HCT116 (cell line): Measurements from ENCODE around the gene IRGM. TPM values are rescaled to one million over a fixed set of nuclear protein-coding genes. Genes with fewer than 3 reads are reported as not detected.

Source experiments
- ATAC-seq: fragments of 200-7000 bp; cut with Tn5 transposase; 2 replicates; pipeline ENCODE4 v1.9.1; 2020; ENCODE audit warnings: mild to moderate bottlenecking, moderate library complexity
- BruUV-seq: library from RNA; stranded (reverse); fragments of 400-500 nt; replicated peaks from 2 replicates; lab custom pipeline; 2021; lab: Mats Ljungman, UMichigan
- CTCF ChIA-PET: fragments of 300-600 bp; sonication (Branson Sonifier 250); formaldehyde crosslinking; loops from one replicate; lab custom pipeline; 2021; ENCODE audit warnings: antibody characterized with exemption; lab: Charles Lee
- POLR2A ChIA-PET: fragments of 300-600, 350-600 bp; sonication (Branson Sonifier 250); formaldehyde crosslinking; loops from one replicate; lab custom pipeline; 2021; ENCODE audit warnings: antibody characterized with exemption; lab: Charles Lee
- RAD21 ChIA-PET, 2 experiments: fragments of 300-600 bp; sonication (Branson Sonifier 250); formaldehyde crosslinking; loops; one replicate each; lab custom pipeline; 2023; ENCODE audit warnings: low total read pairs in 2 of 2; ENCODE audit not compliant: uncharacterized antibody in 2 of 2, unreplicated experiment in 2 of 2, low non-redundant PET in 1 of 2; lab: Charles Lee
- DNase-seq: peaks from one replicate; pipeline ENCODE4 v3.0.0-alpha.2; 2010; ENCODE audit warnings: low read depth, low spot score
- H2AFZ ChIP-seq: fragments of 200-600 bp; shearing (Covaris generic), sonication (generic); 2 replicates; pipeline ENCODE4 v1.6.1; 2017; ENCODE audit warnings: low read depth, mixed run types, mixed read lengths, antibody characterized with exemption, low read length; ENCODE audit not compliant: poor library complexity, severe bottlenecking
- H3K27ac ChIP-seq: 2 replicates; pipeline ENCODE4 v1.5.1; 2012; ENCODE audit warnings: low read depth, low read length
- H3K27me3 ChIP-seq: fragments of 200-600 bp; sonication (generic); 2 replicates; pipeline ENCODE4 v1.6.1; 2016; ENCODE audit warnings: mixed run types, low read length, mixed read lengths; ENCODE audit not compliant: insufficient read depth
- H3K36me3 ChIP-seq, 2 experiments: fragments of 200-500 bp in 1 of 2; fragments of 200-600 bp in 1 of 2; sonication (Bioruptor generic) in 1 of 2; sonication (generic) in 1 of 2; 2 replicates each; pipeline versions ENCODE4 v1.5.1 to v1.6.1; 2014 to 2016; ENCODE audit warnings: low read length in 2 of 2, inconsistent platforms in 1 of 2, mixed read lengths in 1 of 2, mixed run types in 1 of 2; ENCODE audit not compliant: insufficient read depth in 2 of 2, control insufficient read depth in 1 of 2
- H3K4me1 ChIP-seq, 2 experiments: fragments of 200-600 bp in 1 of 2; sonication (generic) in 1 of 2; 2 replicates each; pipeline versions ENCODE4 v1.5.1 to v1.6.1; 2012 to 2017; ENCODE audit warnings: low read length in 2 of 2, inconsistent platforms in 1 of 2, mild to moderate bottlenecking in 1 of 2, mixed read lengths in 1 of 2, mixed run types in 1 of 2, moderate library complexity in 1 of 2; ENCODE audit not compliant: insufficient read depth in 2 of 2, control insufficient read depth in 1 of 2
- H3K4me2 ChIP-seq: fragments of 200-600 bp; sonication (generic); 2 replicates; pipeline ENCODE4 v1.6.1; 2017; ENCODE audit warnings: mixed run types, low read length, mixed read lengths
- H3K4me3 ChIP-seq, 2 experiments: fragments of 200-600 bp in 1 of 2; sonication (generic) in 1 of 2; replicated peaks in 1 of 2; 2 replicates each; pipeline ENCODE4 v1.5.1; 2011 to 2016; ENCODE audit warnings: low read length in 2 of 2, control low read depth in 1 of 2, low read depth in 1 of 2, mild to moderate bottlenecking in 1 of 2, mixed read lengths in 1 of 2, mixed run types in 1 of 2
- H3K79me2 ChIP-seq: fragments of 200-600 bp; sonication (generic); 2 replicates; pipeline ENCODE4 v1.6.1; 2017; ENCODE audit warnings: mild to moderate bottlenecking, mixed run types, low read length, moderate library complexity, mixed read lengths; ENCODE audit not compliant: insufficient read depth
- H3K9ac ChIP-seq: fragments of 200-600 bp; sonication (generic); 2 replicates; pipeline ENCODE4 v1.6.1; 2016; ENCODE audit warnings: low read length, mixed read lengths
- H3K9me2 ChIP-seq: fragments of 200-600 bp; sonication (generic), shearing (Covaris generic); 2 replicates; pipeline ENCODE4 v1.6.1; 2017; ENCODE audit warnings: mixed run types, mild to moderate bottlenecking, moderate library complexity; ENCODE audit not compliant: insufficient read depth
- H3K9me3 ChIP-seq, 2 experiments: fragments of 200-500 bp in 1 of 2; fragments of 200-600 bp in 1 of 2; sonication (Bioruptor generic) in 1 of 2; sonication (generic) in 1 of 2; 2 replicates each; pipeline ENCODE4 v1.6.1; 2014 to 2017; ENCODE audit warnings: low read length in 2 of 2, mixed read lengths in 2 of 2, inconsistent platforms in 1 of 2, low read depth in 1 of 2, mild to moderate bottlenecking in 1 of 2, mixed run types in 1 of 2, moderate library complexity in 1 of 2; ENCODE audit not compliant: control insufficient read depth in 1 of 2, insufficient read depth in 1 of 2
- H4K20me1 ChIP-seq: fragments of 200-600 bp; sonication (generic), shearing (Covaris generic); 2 replicates; pipeline ENCODE4 v1.6.1; 2017; ENCODE audit warnings: mixed run types, mild to moderate bottlenecking, moderate library complexity; ENCODE audit not compliant: insufficient read depth
- ATF3 ChIP-seq: IDR thresholded peaks from 2 replicates; pipeline ENCODE4 v1.6.1; 2012
- CBX3 ChIP-seq: IDR thresholded peaks from 2 replicates; pipeline ENCODE4 v1.6.1; 2012; ENCODE audit warnings: low read depth
- EGR1 ChIP-seq: IDR thresholded peaks from 2 replicates; pipeline ENCODE4 v1.6.1; 2012; ENCODE audit warnings: low read depth
- JUND ChIP-seq: IDR thresholded peaks from 2 replicates; pipeline ENCODE4 v1.6.1; 2012
- POLR2A ChIP-seq: IDR thresholded peaks from 2 replicates; pipeline ENCODE4 v1.7.0; 2011; ENCODE audit warnings: borderline replicate concordance; ENCODE audit not compliant: insufficient read depth, insufficient read length; ENCODE audit errors: extremely low read depth
- REST ChIP-seq: IDR thresholded peaks from 2 replicates; pipeline ENCODE4 v1.6.1; 2012; ENCODE audit warnings: low read depth
- YY1 ChIP-seq: IDR thresholded peaks from 2 replicates; pipeline ENCODE4 v1.6.1; 2011; ENCODE audit warnings: low read length, low read depth, moderate library complexity, mild to moderate bottlenecking; ENCODE audit not compliant: insufficient replicate concordance; ENCODE audit errors: extremely low read depth
- ZFX ChIP-seq: fragments of 450-650 bp; IDR thresholded peaks from 2 replicates; pipeline ENCODE4 v1.6.1; 2017
- ZNF274 ChIP-seq: fragments of 200-500 bp; sonication (Bioruptor generic); IDR thresholded peaks from 2 replicates; pipeline ENCODE4 v1.6.1; 2014; ENCODE audit warnings: mild to moderate bottlenecking, low read depth, low read length, inconsistent platforms
- intact Hi-C: fragments of 100-400 bp; cut with micrococcal nuclease; formaldehyde crosslinking; loops from 2 replicates; pipeline ENCODE4 v1.10.0; 2022
- total RNA-seq: library from RNA; stranded (reverse); gene quantifications from one replicate; pipeline ENCODE4 v1.2.1, GENCODE V29; 2021; ENCODE audit not compliant: unreplicated experiment

Gene IRGM
- total RNA-seq, 1 experiment from 2014 or later, result not detected

GRCh38 chr5:150846654-150847333 lies 473 bp downstream of the IRGM start (continued):
- no peak for TF ChIP-seq REST
- TF ChIP-seq JUND, result no peak
- no peak for TF ChIP-seq ATF3
- TF ChIP-seq YY1, result peak; percentile 47
- no peak for TF ChIP-seq POLR2A
- TF ChIP-seq CBX3, result peak; percentile 98

- Histone ChIP-seq H3K4me1 (peaks cover 0 to 4% of the 10 kb centered on the region in 2 experiments; a peak in 2 of 4 replicates), H3K36me3 (no peaks in the 10 kb centered on the region), H4K20me1 (no peaks in the 10 kb centered on the region), H3K79me2 (no peaks in the 10 kb centered on the region), H3K9me3 (no peaks in the 10 kb centered on the region), H3K4me3 (no peak overlapping the region), H3K4me2 (no peak overlapping the region), H3K9me2 (no peaks in the 10 kb centered on the region), H2AFZ (no peak overlapping the region), H3K27me3 (no peaks in the 10 kb centered on the region), H3K9ac (no peak overlapping the region), H3K27ac (no peak overlapping the region)
- intact Hi-C loops, result loop anchor here (1.0 to 5.0 kb wide), 5 partner anchors 46 to 286 kb away; partner anchors contain the start of gene RBM22
- ChIA-PET CTCF (interaction anchor here (0.6 to 2.6 kb wide), 5 partner anchors 60 to 397 kb away, joined by 3 to 26 read pairs (median 5); partner anchors contain the start of genes RBM22 and RPS14), POLR2A (no interaction called here), RAD21 (interaction anchor here (1.1 to 1.6 kb wide), 3 partner anchors 285 to 287 kb away, joined by 3 to 5 read pairs (median 4); no protein-coding TSS in a partner anchor)
- BruUV-seq, result no TSS peak
- ATAC-seq (peak; percentile 21; the same call in 1 of the 2 replicates), DNase-seq (no peak)
- TF ChIP-seq ZFX, result no peak
- 0 out of 2 replicates have a peak, but pooled peaks have one; percentile 10 for TF ChIP-seq EGR1
- no peak for TF ChIP-seq ZNF274
Observed at GRCh38 chr5:150847334-150847695, 994 bp downstream of the IRGM start.
